ENCODE results near the gene SARM1.

Gene SARM1

GRCh38 chr17:28369684-28370034 lies 1.8 kb upstream of the SARM1 start:
- no peak for DNase-seq

DNA sequence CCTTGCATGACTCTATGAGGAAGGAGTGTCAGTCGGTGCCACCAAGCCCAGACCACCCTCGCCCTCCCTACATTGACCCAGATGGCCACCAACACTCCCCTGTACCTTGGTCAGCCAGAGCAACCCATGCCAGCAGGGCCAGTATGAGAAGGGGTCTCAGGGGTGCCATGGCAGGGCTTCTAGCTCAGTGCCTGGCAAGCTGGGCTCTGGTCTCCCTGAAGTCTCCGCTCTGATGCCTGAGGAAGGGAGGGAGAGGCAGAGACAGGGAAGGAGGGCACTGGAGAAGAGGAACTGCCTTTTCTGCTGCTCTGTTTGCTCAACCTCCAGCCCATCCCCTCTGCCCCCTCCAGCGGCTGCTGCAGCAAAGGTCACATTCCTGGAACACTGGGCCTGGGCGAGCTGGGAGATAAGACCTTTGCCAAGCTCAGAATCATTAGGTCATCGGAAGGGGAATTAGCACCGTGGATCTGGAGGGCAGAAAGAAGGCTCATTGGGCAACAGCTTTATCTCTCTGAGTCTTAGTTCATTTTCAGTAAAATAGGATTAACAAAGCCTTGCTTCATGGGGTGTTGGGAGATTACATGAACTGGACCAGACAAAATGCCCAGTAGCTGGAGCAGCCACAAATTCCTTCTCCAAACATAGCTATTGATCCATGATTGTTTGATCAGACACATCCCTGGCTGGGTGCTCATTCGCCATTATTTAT lies 1.3 kb upstream of the SARM1 start, which contains the start of gene VTN:
Gene VTN (minus strand): TSS at position 273 of the 709 bp plus-strand sequence. CDS start 104 bp downstream, at position 169.
- DNase-seq = no peak

DNA sequence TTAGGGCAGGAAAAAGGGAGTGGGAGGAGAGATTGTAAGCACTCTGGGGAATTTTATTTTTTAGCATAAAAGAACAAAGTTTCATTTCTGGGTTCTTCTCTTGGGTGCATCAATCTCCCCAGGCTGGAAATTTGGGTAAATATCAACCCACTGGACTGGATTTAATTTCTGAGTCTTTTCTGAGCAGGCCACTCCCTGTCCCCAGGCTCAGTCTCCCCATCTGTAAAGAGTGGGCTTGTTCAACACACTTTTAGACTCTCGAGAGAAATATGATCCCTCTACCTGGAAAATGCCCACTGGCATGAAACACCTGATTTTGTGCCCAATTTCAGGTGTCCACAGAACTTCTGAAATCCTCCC lies 770 bp upstream of the SARM1 start:
- DNase-seq = no peak

DNA sequence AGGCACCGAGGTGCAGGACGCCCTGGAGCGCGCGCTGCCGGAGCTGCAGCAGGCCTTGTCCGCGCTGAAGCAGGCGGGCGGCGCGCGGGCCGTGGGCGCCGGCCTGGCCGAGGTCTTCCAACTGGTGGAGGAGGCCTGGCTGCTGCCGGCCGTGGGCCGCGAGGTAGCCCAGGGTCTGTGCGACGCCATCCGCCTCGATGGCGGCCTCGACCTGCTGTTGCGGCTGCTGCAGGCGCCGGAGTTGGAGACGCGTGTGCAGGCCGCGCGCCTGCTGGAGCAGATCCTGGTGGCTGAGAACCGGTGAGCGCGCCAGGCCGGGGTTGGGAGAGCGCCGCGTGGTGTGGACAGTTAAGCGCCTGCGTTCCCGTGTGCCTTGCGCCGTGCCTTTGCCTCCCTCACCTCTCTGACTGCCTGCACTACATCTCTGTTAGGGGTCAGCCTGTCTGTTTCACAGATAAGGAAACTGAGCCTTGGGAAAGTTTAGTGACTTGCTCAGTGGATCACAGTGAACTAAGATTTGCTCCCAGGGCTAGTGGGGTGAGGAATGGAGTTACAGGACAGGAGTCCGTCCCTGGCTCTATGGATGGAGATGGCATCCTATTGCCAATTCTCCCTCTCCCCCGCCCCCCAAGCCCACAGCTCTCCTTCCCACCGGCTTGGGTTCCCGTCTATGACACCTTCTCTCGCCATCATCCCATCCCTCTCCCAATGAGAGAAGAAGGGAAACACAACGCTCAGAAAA lies 880 bp downstream of the SARM1 start:
- DNase-seq = peak in 1 of 2 donors; percentile 12

DNA sequence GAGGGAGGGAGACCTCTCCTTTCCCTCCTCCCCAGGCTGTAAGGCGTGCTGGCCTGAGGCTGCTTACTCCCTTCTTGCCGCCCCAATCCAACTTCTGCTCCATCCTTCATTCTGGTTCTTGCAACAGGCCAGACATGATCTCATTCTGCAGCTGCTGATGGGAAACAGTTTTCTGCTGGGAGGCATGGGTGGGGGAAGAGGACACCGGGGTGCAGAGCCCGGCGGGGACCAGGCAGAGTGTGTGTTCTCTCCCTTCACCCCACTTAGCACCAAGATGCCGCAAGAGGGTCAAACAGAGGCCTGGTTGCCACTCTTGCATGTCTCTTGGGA lies 1.4 kb downstream of the SARM1 start:
- DNase-seq = no peak

- no peak for DNase-seq
Measured at GRCh38 chr17:28379814-28380801, 8.6 kb downstream of the SARM1 start.

- DNase-seq = peak in 1 of 2 donors; percentile 29
Measured at GRCh38 chr17:28381141-28381825, 9.8 kb downstream of the SARM1 start.

DNA sequence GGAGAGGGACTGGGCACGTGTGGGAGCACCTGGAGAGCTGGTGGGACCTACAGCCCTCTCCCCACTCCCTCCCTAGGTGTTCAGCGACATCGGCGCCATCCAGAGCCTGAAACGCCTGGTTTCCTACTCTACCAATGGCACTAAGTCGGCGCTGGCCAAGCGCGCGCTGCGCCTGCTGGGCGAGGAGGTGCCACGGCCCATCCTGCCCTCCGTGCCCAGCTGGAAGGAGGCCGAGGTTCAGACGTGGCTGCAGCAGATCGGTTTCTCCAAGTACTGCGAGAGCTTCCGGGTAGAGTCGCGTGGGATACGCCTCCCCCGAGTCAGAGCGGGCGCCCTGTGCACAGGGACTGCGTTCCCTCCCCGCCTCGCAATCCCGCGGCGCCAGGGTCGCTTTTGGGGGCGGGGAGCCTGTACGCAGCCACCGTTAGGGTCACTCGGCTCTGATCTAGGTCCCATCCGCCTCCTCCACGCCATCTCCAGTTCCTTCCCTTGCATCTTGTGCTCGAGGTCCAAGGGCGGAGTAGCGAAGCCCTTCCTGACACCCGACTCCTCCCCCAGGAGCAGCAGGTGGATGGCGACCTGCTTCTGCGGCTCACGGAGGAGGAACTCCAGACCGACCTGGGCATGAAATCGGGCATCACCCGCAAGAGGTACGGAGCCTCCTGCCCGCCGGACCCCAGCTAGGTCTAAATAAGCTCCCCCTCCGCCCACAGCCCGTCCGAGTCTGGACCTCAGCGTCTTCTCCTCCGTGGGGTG lies 13.0 kb downstream of the SARM1 start:
- peak; percentile 47 to 56 for DNase-seq

GRCh38 chr17:28385037-28385400 lies 13.5 kb downstream of the SARM1 start:
- no peak for DNase-seq

GRCh38 chr17:28385406-28385805 lies 13.9 kb downstream of the SARM1 start:
- DNase-seq = no peak

DNA sequence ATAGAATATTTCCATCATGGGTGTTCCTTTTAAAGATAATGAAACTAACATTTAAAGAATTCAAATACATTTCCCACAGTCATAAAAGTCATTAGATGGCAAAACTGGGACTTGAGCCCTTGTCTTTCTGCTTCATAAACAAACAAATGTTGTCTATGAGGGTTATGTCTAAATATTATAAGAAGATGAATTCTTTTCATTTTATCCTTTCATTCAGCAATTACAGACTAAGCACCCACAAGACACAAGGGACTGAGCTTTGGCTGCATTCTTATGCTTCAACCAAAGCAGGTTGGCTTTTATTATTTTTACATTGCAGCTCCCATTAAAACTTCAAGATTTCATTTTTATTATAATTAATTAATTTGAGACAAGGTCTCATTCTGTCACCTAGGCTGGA lies 14.9 kb downstream of the SARM1 start:
- no peak for DNase-seq

- no peak for DNase-seq
Measured at GRCh38 chr17:28388106-28388505, 16.6 kb downstream of the SARM1 start.

- DNase-seq = no peak
Measured at GRCh38 chr17:28390141-28390540, 18.6 kb downstream of the SARM1 start.

- no peak for DNase-seq
Measured at GRCh38 chr17:28390563-28390962, 19.1 kb downstream of the SARM1 start.

DNA sequence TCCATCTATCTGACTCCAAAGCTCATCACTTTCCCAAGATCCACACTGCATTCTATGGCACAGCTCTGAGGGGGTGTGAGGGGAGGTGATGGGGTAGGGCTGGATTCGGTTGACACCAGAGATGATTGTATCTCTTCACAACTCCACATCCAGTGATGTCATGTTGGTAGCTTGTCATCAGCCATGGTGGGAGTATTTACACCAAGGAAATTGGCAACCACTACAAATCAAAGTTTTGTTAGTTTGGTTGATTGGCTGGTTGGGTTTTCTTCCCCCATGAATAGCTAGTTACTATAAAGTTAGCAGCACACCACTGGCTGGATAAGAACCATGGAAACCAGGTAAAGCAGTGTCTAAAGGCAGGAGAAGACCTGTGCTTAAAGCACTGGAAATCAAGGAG lies 19.5 kb downstream of the SARM1 start:
- DNase-seq = no peak

DNA sequence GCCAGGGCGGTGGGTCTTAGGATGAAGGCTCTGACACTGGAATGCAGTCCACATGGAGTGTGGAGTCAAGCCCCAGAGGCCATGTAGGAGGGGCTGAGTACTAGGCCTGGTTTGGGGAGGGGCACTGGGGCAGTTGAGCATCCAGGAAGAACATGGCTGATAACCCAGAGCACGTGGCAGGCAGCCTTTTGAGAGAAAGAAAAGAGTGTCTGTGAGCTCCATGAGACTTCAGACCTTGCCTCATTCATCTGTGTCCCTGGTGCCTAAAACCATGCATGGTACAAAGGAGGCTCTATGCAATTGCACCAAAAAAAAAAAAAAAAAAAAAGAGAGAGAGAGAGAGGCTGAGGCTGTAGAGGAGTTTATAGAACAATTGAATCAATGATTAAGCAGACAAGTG lies 19.9 kb downstream of the SARM1 start:
- no peak for DNase-seq

- no peak for DNase-seq
Measured at GRCh38 chr17:28392491-28392890, 21.0 kb downstream of the SARM1 start.

- DNase-seq = no peak
Measured at GRCh38 chr17:28394337-28395116, 23.0 kb downstream of the SARM1 start.

- DNase-seq = no peak
Measured at GRCh38 chr17:28395426-28395825, 23.9 kb downstream of the SARM1 start.

GRCh38 chr17:28395968-28396367 lies 24.5 kb downstream of the SARM1 start:
- no peak for DNase-seq

GRCh38 chr17:28396635-28397239 lies 25.2 kb downstream of the SARM1 start:
- no peak for DNase-seq
